Parathyroid adenoma (tissue), 2 donors: ENCODE measurements around the gene LRRC72.

ENCODE experiments used
- H2AFZ ChIP-seq: fragments of 300-600 bp; sonication (generic); one replicate; pipeline ENCODE4 v1.7.0; 2017; ENCODE audit warnings: antibody characterized with exemption, mild to moderate bottlenecking
- H3K27ac ChIP-seq: fragments of 300-600 bp; sonication (generic); one replicate; pipeline ENCODE4 v1.7.0; 2017
- H3K27me3 ChIP-seq: fragments of 300-600 bp; sonication (generic); one replicate; pipeline ENCODE4 v1.7.0; 2017; ENCODE audit warnings: low read length; ENCODE audit not compliant: control insufficient read depth, insufficient read depth
- H3K36me3 ChIP-seq: fragments of 300-600 bp; sonication (generic); one replicate; pipeline ENCODE4 v1.7.0; 2017; ENCODE audit warnings: low read length; ENCODE audit not compliant: control insufficient read depth, insufficient read depth
- H3K4me1 ChIP-seq: fragments of 300-600 bp; sonication (generic); one replicate; pipeline ENCODE4 v1.7.0; 2017; ENCODE audit warnings: control low read depth
- H3K4me2 ChIP-seq: fragments of 300-600 bp; sonication (generic); one replicate; pipeline ENCODE4 v1.7.0; 2017; ENCODE audit warnings: low read length
- H3K4me3 ChIP-seq: fragments of 300-600 bp; sonication (generic); one replicate; pipeline ENCODE4 v1.7.0; 2017; ENCODE audit warnings: low read depth, low read length
- H3K79me2 ChIP-seq: fragments of 300-600 bp; sonication (generic); one replicate; pipeline ENCODE4 v1.7.0; 2017; ENCODE audit warnings: control low read depth
- H3K9ac ChIP-seq: fragments of 300-600 bp; sonication (generic); one replicate; pipeline ENCODE4 v1.7.0; 2017; ENCODE audit warnings: mild to moderate bottlenecking
- H3K9me3 ChIP-seq: fragments of 300-600 bp; sonication (generic); one replicate; pipeline ENCODE4 v1.7.0; 2017; ENCODE audit warnings: low read length; ENCODE audit not compliant: control insufficient read depth
- TF ChIP-seq, protein P1 (sequence below): fragments of 300-600 bp; sonication (generic); IDR thresholded peaks from one replicate; pipeline ENCODE4 v1.7.0; 2017; ENCODE audit warnings: antibody characterized with exemption, mild to moderate bottlenecking
- donor health status: primary hyperparathyroidism.

Gene LRRC72

DNA sequence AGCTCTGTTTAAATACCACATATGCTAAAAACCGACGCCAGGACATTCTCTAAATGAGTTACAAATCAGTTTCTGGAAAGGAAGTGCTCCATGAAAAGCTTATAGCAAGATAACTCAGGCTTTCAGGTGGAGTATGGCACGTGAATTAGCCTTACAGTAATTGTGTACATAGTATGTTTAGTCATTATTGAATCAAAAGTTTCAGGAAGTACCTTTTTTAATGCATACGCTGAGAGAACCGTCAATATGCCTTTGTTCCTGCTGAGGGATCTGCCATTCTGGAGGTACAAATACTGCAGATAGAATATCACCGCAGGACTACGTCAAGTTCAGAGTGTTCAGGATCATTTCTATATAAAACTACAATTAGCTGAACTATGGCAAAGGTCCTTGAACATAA lies 73.2 kb downstream of the LRRC72 start:
- Histone ChIP-seq H3K27ac (no peak overlapping the region), H3K4me1 (no peaks in the 10 kb centered on the region), H3K9me3 (no peaks in the 10 kb centered on the region), H3K79me2 (no peaks in the 10 kb centered on the region), H2AFZ (no peak overlapping the region), H3K4me2 (no peak overlapping the region), H3K4me3 (no peak overlapping the region), H3K36me3 (no peaks in the 10 kb centered on the region), H3K9ac (no peak overlapping the region), H3K27me3 (no peaks in the 10 kb centered on the region)
- TF ChIP-seq, protein P1, sequence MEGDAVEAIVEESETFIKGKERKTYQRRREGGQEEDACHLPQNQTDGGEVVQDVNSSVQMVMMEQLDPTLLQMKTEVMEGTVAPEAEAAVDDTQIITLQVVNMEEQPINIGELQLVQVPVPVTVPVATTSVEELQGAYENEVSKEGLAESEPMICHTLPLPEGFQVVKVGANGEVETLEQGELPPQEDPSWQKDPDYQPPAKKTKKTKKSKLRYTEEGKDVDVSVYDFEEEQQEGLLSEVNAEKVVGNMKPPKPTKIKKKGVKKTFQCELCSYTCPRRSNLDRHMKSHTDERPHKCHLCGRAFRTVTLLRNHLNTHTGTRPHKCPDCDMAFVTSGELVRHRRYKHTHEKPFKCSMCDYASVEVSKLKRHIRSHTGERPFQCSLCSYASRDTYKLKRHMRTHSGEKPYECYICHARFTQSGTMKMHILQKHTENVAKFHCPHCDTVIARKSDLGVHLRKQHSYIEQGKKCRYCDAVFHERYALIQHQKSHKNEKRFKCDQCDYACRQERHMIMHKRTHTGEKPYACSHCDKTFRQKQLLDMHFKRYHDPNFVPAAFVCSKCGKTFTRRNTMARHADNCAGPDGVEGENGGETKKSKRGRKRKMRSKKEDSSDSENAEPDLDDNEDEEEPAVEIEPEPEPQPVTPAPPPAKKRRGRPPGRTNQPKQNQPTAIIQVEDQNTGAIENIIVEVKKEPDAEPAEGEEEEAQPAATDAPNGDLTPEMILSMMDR: no peak

- H3K4me2 ChIP-seq: no peak overlapping the region
- H2AFZ ChIP-seq: no peak overlapping the region
- H3K9ac ChIP-seq: no peak overlapping the region
- TF ChIP-seq, protein P1: no peak
- H3K27ac ChIP-seq: no peak overlapping the region
- no peaks in the 10 kb centered on the region for H3K27me3 ChIP-seq
- H3K4me3 ChIP-seq: no peak overlapping the region
- H3K36me3 ChIP-seq: no peaks in the 10 kb centered on the region
- no peaks in the 10 kb centered on the region for H3K4me1 ChIP-seq
- H3K79me2 ChIP-seq: no peaks in the 10 kb centered on the region
- no peaks in the 10 kb centered on the region for H3K9me3 ChIP-seq
Observed at GRCh38 chr7:16603633-16604032, 77.0 kb downstream of the LRRC72 start.

DNA sequence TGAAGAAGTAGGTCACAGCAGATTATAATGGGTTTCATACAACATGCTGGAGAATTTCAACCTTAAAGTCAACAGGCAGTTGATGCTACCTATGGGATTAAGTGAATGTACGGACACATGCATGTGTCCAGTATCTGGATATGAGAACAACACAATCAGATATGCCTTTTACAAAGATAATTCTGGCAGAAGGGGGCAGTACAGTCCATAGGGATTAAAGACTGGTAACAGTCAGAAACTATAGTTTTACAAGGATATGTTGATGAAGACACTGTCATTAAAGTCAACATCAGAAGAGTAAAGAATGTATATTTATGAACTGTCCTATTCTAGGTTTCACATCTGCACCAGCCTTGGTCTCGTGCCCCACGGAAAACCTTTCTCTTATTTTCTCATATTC lies 77.4 kb downstream of the LRRC72 start:
- Histone ChIP-seq H3K9me3 (no peaks in the 10 kb centered on the region), H3K36me3 (no peaks in the 10 kb centered on the region), H3K4me3 (no peak overlapping the region), H3K9ac (no peak overlapping the region), H3K4me1 (no peaks in the 10 kb centered on the region), H3K27ac (no peak overlapping the region), H2AFZ (no peak overlapping the region), H3K79me2 (no peaks in the 10 kb centered on the region), H3K4me2 (no peak overlapping the region), H3K27me3 (no peaks in the 10 kb centered on the region)
- TF ChIP-seq, protein P1: no peak

GRCh38 chr7:16606704-16607103 lies 80.1 kb downstream of the LRRC72 start:
- Histone ChIP-seq H3K36me3 (no peaks in the 10 kb centered on the region), H3K27ac (no peak overlapping the region), H3K79me2 (no peaks in the 10 kb centered on the region), H3K4me1 (no peaks in the 10 kb centered on the region), H3K9ac (no peak overlapping the region), H3K27me3 (no peaks in the 10 kb centered on the region), H3K9me3 (no peaks in the 10 kb centered on the region), H3K4me3 (no peak overlapping the region), H2AFZ (no peak overlapping the region), H3K4me2 (no peak overlapping the region)
- TF ChIP-seq, protein P1: no peak

DNA sequence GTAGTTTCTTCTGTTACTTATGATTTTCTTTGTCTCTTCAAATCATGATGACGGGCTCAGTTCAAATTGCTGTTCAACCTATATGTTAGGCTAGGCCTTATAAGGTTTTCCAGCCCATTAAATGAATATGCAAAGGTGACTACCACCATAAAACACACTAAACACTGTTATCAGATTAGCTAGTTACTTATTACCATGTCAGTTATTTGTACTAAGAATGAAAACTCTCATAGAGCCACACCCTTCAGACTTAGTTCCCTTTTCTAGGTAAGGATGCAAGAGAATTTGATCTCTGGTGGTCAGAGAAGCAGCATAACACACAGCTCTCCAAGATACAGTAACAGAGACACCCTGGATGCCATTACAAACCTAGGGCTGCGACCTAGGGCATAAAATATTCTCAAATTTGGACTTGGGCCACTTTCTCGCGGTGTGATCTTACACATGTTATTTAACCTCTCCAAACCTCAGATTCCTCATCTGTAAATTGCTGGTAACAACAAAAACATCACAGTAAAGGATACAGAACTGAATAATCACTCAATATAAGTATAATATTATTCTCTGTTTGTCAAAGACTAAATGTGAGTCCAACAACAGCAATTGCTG lies 83.3 kb downstream of the LRRC72 start:
- H3K9ac ChIP-seq: no peak overlapping the region
- H3K9me3 ChIP-seq: no peaks in the 10 kb centered on the region
- H3K27me3 ChIP-seq: no peaks in the 10 kb centered on the region
- H3K4me2 ChIP-seq: no peak overlapping the region
- no peaks in the 10 kb centered on the region for H3K4me1 ChIP-seq
- no peaks in the 10 kb centered on the region for H3K36me3 ChIP-seq
- TF ChIP-seq, protein P1: no peak
- H3K27ac ChIP-seq: no peak overlapping the region
- H3K4me3 ChIP-seq: no peak overlapping the region
- H3K79me2 ChIP-seq: no peaks in the 10 kb centered on the region
- H2AFZ ChIP-seq: no peak overlapping the region
